H1 (cell line): ENCODE measurements around the gene PHEX. TPM values are rescaled to one million over a fixed set of nuclear protein-coding genes. Genes with fewer than 3 reads are reported as not detected.

ENCODE experiments used
- CTCF ChIA-PET: fragments of 300-600 bp; sonication (Branson Sonifier 250); formaldehyde crosslinking; loops from one replicate; lab custom pipeline; 2021; ENCODE audit not compliant: partially characterized antibody; lab: Charles Lee
- POLR2A ChIA-PET: fragments of 300-600 bp; sonication (Branson Sonifier 250); formaldehyde crosslinking; loops from one replicate; lab custom pipeline; 2021; ENCODE audit warnings: inconsistent platforms; ENCODE audit not compliant: partially characterized antibody; lab: Charles Lee
- DNase-seq, 2 experiments: peaks; one replicate each; pipeline versions ENCODE4 v3.0.0 to v3.0.0-alpha.2; 2010 to 2022; ENCODE audit warnings: low spot score in 2 of 2, low read depth in 1 of 2, mixed read lengths in 1 of 2
- FAIRE-seq: peaks from 2 replicates; lab custom pipeline; 2011; peaks lifted over from hg19 to GRCh38; lab: Jason Lieb, UNC
- H2AFZ ChIP-seq: 2 replicates; pipeline ENCODE4 v1.8.1; 2012; ENCODE audit warnings: low read length, inconsistent platforms
- H2AK5ac ChIP-seq: 2 replicates; pipeline ENCODE4 v1.6.1; 2013; ENCODE audit warnings: low read depth, low read length
- H2BK120ac ChIP-seq: replicated peaks from 2 replicates; pipeline ENCODE3; 2013; ENCODE audit warnings: low read depth, low read length, inconsistent platforms
- H2BK12ac ChIP-seq: 2 replicates; pipeline ENCODE4 v1.6.1; 2013; ENCODE audit warnings: low read depth, low read length
- H2BK15ac ChIP-seq: 2 replicates; pipeline ENCODE4 v1.6.1; 2013; ENCODE audit warnings: low read length
- H2BK20ac ChIP-seq: 2 replicates; pipeline ENCODE4 v1.6.1; 2013; ENCODE audit warnings: low read length
- H2BK5ac ChIP-seq: 2 replicates; pipeline ENCODE4 v1.6.1; 2013; ENCODE audit warnings: low read depth, low read length
- H3K14ac ChIP-seq: 2 replicates; pipeline ENCODE4 v1.6.1; 2013; ENCODE audit warnings: inconsistent platforms; ENCODE audit not compliant: insufficient read length
- H3K18ac ChIP-seq: 2 replicates; pipeline ENCODE4 v1.6.1; 2013; ENCODE audit warnings: low read length; ENCODE audit errors: extremely low read depth
- H3K23ac ChIP-seq: 2 replicates; pipeline ENCODE4 v1.6.1; 2013; ENCODE audit warnings: inconsistent platforms; ENCODE audit not compliant: insufficient read length
- H3K23me2 ChIP-seq: 2 replicates; pipeline ENCODE4 v1.6.1; 2013; ENCODE audit warnings: low read depth, low read length
- H3K27ac ChIP-seq: 2 replicates; pipeline ENCODE4 v1.6.1; 2011; ENCODE audit warnings: low read depth, low read length, inconsistent platforms
- H3K27me3 ChIP-seq, 4 experiments: replicated peaks in 1 of 4; 1 replicate in 1 of 4; 2 replicates in 3 of 4; pipeline versions ENCODE4 v1.6.1 to v1.8.1; 2011 to 2013; ENCODE audit warnings: low read length in 3 of 4, mild to moderate bottlenecking in 3 of 4, inconsistent platforms in 2 of 4, mixed read lengths in 2 of 4, moderate library complexity in 1 of 4; ENCODE audit not compliant: control insufficient read depth in 3 of 4, insufficient read depth in 3 of 4; ENCODE audit errors: extremely low read depth in 1 of 4
- H3K36me3 ChIP-seq, 4 experiments: 2 replicates each; pipeline versions ENCODE4 v1.6.1 to v1.8.1; 2011 to 2013; ENCODE audit warnings: mild to moderate bottlenecking in 4 of 4, low read length in 3 of 4, moderate library complexity in 2 of 4, control low read depth in 1 of 4, inconsistent platforms in 1 of 4; ENCODE audit not compliant: insufficient read depth in 4 of 4, control insufficient read depth in 2 of 4
- H3K4ac ChIP-seq: replicated peaks from 2 replicates; pipeline ENCODE3; 2013; ENCODE audit warnings: low read length, low read depth, mixed read lengths, inconsistent platforms; ENCODE audit not compliant: insufficient read length
- H3K4me1 ChIP-seq, 4 experiments: replicated peaks in 1 of 4; 1 replicate in 1 of 4; 2 replicates in 3 of 4; pipeline versions ENCODE4 v1.6.1 to v1.8.1; 2011 to 2013; ENCODE audit warnings: low read length in 3 of 4, inconsistent platforms in 2 of 4, mixed read lengths in 1 of 4; ENCODE audit not compliant: insufficient read depth in 4 of 4, control insufficient read depth in 3 of 4
- H3K4me2 ChIP-seq, 2 experiments: 2 replicates each; pipeline versions ENCODE4 v1.6.1 to v1.8.1; 2011 to 2013; ENCODE audit warnings: low read depth in 2 of 2, low read length in 2 of 2, control low read depth in 1 of 2, inconsistent platforms in 1 of 2, mild to moderate bottlenecking in 1 of 2; ENCODE audit not compliant: insufficient read depth in 1 of 2
- H3K4me3 ChIP-seq, 4 experiments: fragments of 200-600, 300-600 bp in 1 of 4; sonication (generic), shearing (Covaris generic), sonication (Bioruptor Twin) in 1 of 4; 2 replicates each; pipeline versions ENCODE4 v1.5.1 to v1.8.1; 2011 to 2016; ENCODE audit warnings: low read length in 4 of 4, low read depth in 3 of 4, control low read depth in 2 of 4, inconsistent platforms in 2 of 4, mild to moderate bottlenecking in 2 of 4, mixed read lengths in 1 of 4, moderate library complexity in 1 of 4; ENCODE audit not compliant: insufficient read depth in 2 of 4; ENCODE audit errors: extremely low read depth in 1 of 4
- H3K56ac ChIP-seq: replicated peaks from 2 replicates; pipeline ENCODE3; 2013; ENCODE audit warnings: low read depth, mild to moderate bottlenecking, mixed read lengths, low read length, inconsistent platforms; ENCODE audit not compliant: insufficient read length
- H3K79me1 ChIP-seq: 2 replicates; pipeline ENCODE4 v1.6.1; 2013; ENCODE audit warnings: low read depth, low read length, control low read depth
- H3K79me2 ChIP-seq, 2 experiments: 2 replicates each; pipeline versions ENCODE4 v1.6.1 to v1.8.1; 2012 to 2013; ENCODE audit warnings: low read length in 2 of 2, mild to moderate bottlenecking in 2 of 2, inconsistent platforms in 1 of 2; ENCODE audit not compliant: insufficient read depth in 2 of 2, control insufficient read depth in 1 of 2
- H3K9ac ChIP-seq, 4 experiments: replicated peaks in 1 of 4; 1 replicate in 1 of 4; 2 replicates in 3 of 4; pipeline versions ENCODE4 v1.6.1 to v1.8.1; 2011 to 2013; ENCODE audit warnings: low read depth in 3 of 4, low read length in 3 of 4, control low read depth in 2 of 4, mild to moderate bottlenecking in 2 of 4, moderate library complexity in 2 of 4, inconsistent platforms in 1 of 4; ENCODE audit errors: extremely low read depth in 1 of 4
- H3K9me3 ChIP-seq, 2 experiments: 2 replicates each; pipeline versions ENCODE4 v1.6.1 to v1.8.1; 2012 to 2013; ENCODE audit warnings: mild to moderate bottlenecking in 2 of 2, moderate library complexity in 2 of 2, control low read depth in 1 of 2, inconsistent platforms in 1 of 2, low read depth in 1 of 2, low read length in 1 of 2, mixed read lengths in 1 of 2; ENCODE audit not compliant: insufficient read depth in 2 of 2
- H4K20me1 ChIP-seq, 2 experiments: replicated peaks in 1 of 2; 2 replicates each; pipeline versions ENCODE3 to v1.8.1; 2011 to 2013; ENCODE audit warnings: inconsistent platforms in 2 of 2, low read length in 2 of 2, mild to moderate bottlenecking in 1 of 2; ENCODE audit not compliant: insufficient read depth in 2 of 2, control insufficient read depth in 1 of 2
- H4K5ac ChIP-seq: 2 replicates; pipeline ENCODE4 v1.6.1; 2013; ENCODE audit warnings: low read length, low read depth, mixed read lengths, inconsistent platforms; ENCODE audit not compliant: insufficient read length
- H4K8ac ChIP-seq: 2 replicates; pipeline ENCODE4 v1.8.0; 2013; ENCODE audit warnings: mild to moderate bottlenecking, moderate library complexity, low read length, inconsistent platforms; ENCODE audit not compliant: insufficient read depth; ENCODE audit errors: extremely low read depth
- H4K91ac ChIP-seq: replicated peaks from 2 replicates; pipeline ENCODE3; 2013; ENCODE audit warnings: low read length, mixed read lengths, inconsistent platforms; ENCODE audit not compliant: insufficient read length
- WGBS, 2 experiments: shearing (Covaris generic) in 1 of 2; methylation state at CpG; one replicate each; pipeline versions ENCODE4 v1.1.6 to v1.1.7; 2013 to 2015; ENCODE audit warnings: low lambda C conversion rate in 2 of 2, mixed read lengths in 2 of 2, inconsistent platforms in 1 of 2, low coverage in 1 of 2, missing lambda C conversion rate in 1 of 2; ENCODE audit not compliant: insufficient replicate concordance in 2 of 2, insufficient coverage in 1 of 2, insufficient read length in 1 of 2; ENCODE audit errors: extremely low coverage in 1 of 2, missing lambda C conversion rate in 1 of 2; 5-methylcytosine and 5-hydroxymethylcytosine counted together
- polyA plus RNA-seq, 7 experiments: library from polyadenylated mRNA; depleted of rRNA in 3 of 7; stranded (reverse) in 5 of 7; unstranded in 2 of 7; fragments of >200 nt in 5 of 7; fragments of 200-250 nt in 2 of 7; gene quantifications; 1 replicate in 5 of 7; 2 replicates in 1 of 7; 4 replicates in 1 of 7; pipeline versions ENCODE4 v1.2.1 to v1.2.3, GENCODE V29; 2011 to 2013; ENCODE audit warnings: missing spikeins in 2 of 7, mixed read lengths in 2 of 7
- total RNA-seq: library from RNA; stranded (reverse); fragmentation: NEBNext Ultra II Directional; extraction: Animal tissue kit (Norgen Biotek cat#: 25700); gene quantifications from 2 replicates; pipeline ENCODE4 v1.2.1, GENCODE V29; 2021

Gene PHEX
- total and polyA plus RNA-seq, 2 of the 8 experiments (the other 6 are each of a cell fraction or from before 2014, with no cell fraction given) = 0.03 to 0.11 TPM

GRCh38 chrX:22056235-22056634, 24.1 kb downstream of the PHEX start:
- Histone ChIP-seq H2AK5ac (no peak overlapping the region), H4K5ac (no peak overlapping the region), H3K9me3 (no peaks in the 10 kb centered on the region), H2BK12ac (no peak overlapping the region), H2BK15ac (no peak overlapping the region), H3K36me3 (no peaks in the 10 kb centered on the region), H4K8ac (no peak overlapping the region), H4K91ac (no peak overlapping the region), H3K79me2 (no peaks in the 10 kb centered on the region), H3K4me2 (no peak overlapping the region), H3K23ac (no peak overlapping the region), H2AFZ (no peak overlapping the region), H3K56ac (no peak overlapping the region), H2BK20ac (no peak overlapping the region), H3K14ac (no peak overlapping the region), H3K27me3 (no peaks in the 10 kb centered on the region), H3K79me1 (no peaks in the 10 kb centered on the region), H3K4ac (no peak overlapping the region), H3K23me2 (no peaks in the 10 kb centered on the region), H4K20me1 (no peaks in the 10 kb centered on the region), H2BK120ac (no peak overlapping the region), H3K18ac (no peak overlapping the region), H3K27ac (no peak overlapping the region), H3K9ac (no peak overlapping the region), H2BK5ac (no peak overlapping the region), H3K4me3 (no peak overlapping the region), H3K4me1 (no peaks in the 10 kb centered on the region)
- FAIRE-seq = no peak
- POLR2A ChIA-PET = no interaction called here
- CTCF ChIA-PET = interaction anchor here (1.3 kb wide), 1 partner anchor 71 kb away, joined by 3 read pairs; no protein-coding TSS in a partner anchor
- WGBS, 2 experiments = 90% methylated on average over 2 of the region's 2 CpGs; no CpG with 5 or more reads in 1 of the 2 experiments
- no peak for DNase-seq
